ENCODE data around the gene EIF2AK3. TPM values are rescaled to one million over a fixed set of nuclear protein-coding genes. Genes with fewer than 3 reads are reported as not detected.

EIF2AK3 gene
- total and polyA plus RNA-seq, 2 of the 13 experiments (the other 11 are each of a cell fraction or from before 2014, with no cell fraction given) = 10.3 to 30.6 TPM

DNA sequence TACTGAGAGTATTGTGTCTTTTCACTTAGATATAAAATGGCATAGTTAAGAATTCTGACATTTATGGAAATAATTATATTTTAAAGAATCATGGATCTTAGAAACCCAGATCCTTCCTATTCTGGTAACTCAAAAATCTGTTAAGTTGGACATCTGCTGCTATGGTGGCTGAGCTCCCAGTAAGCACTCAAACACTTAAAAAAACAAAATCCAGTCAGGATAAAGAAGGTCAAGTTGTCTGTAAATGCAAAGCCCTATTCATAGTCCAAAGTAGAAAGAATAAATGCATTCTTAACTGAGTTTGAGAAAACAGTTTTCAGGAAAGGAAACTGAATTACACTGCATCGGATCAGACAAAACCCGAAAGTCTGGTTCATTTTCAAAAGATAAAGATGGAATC is 35.6 kb downstream of the EIF2AK3 start (continued):
- no peak for TF ChIP-seq PHF5A (CRISPR knock-in tag; IDR thresholded peaks at IDR 0.05; ENCODE audit: low read depth, unreplicated experiment)
- TF ChIP-seq NRL (CRISPR knock-in tag; IDR thresholded peaks at IDR 0.05; ENCODE audit: borderline replicate concordance) = no peak

GRCh38 chr2:88590998-88591613 is 36.2 kb downstream of the EIF2AK3 start:
- H3K4me2 ChIP-seq (ENCODE audit: low read depth, low read length) = no peak overlapping the region
- H3K27me3 ChIP-seq (ENCODE audit: control insufficient read depth in 1 of 2, insufficient read depth in 2 of 2, low read length in 2 of 2) = no peaks in the 10 kb centered on the region
- H3K79me2 ChIP-seq (ENCODE audit: insufficient read depth, low read length) = no peaks in the 10 kb centered on the region
- H4K20me1 ChIP-seq (ENCODE audit: insufficient read depth, low read length) = no peaks in the 10 kb centered on the region
- BruUV-seq (replicated peaks) = TSS peak; percentile 15
- peak; percentile 65 for DNase-seq (ENCODE audit: low spot score)
- in situ Hi-C loops (cut with HindIII; ENCODE audit: extremely low pct_ligation_motif_present, low pct_unique_long_range_greater_than_20kb) (loop anchor here (5.0 kb wide), 1 partner anchor 76 kb away; no protein-coding TSS in a partner anchor), intact Hi-C loops (cut with micrococcal nuclease; ENCODE audit: unreplicated experiment) (loop anchor here (1.0 to 2.0 kb wide), 3 partner anchors 9 to 78 kb away; partner anchors contain the start of gene EIF2AK3)
- no peaks in the 10 kb centered on the region for H3K4me1 ChIP-seq (ENCODE audit: insufficient read depth, low read length)
- CTCF ChIA-PET (ENCODE audit: low intra/inter-chr PET ratio, low total read pairs) = interaction anchor here (0.9 to 7.8 kb wide), 4 partner anchors 76 to 149 kb away, joined by 3 to 139 read pairs (median 4); no protein-coding TSS in a partner anchor
- FAIRE-seq = peak; percentile 54
- no peak overlapping the region for H3K4me3 ChIP-seq (replicated peaks in 1 of 3; ENCODE audit: insufficient read depth in 1 of 3, low read depth in 2 of 3, low read length in 3 of 3)
- H3K36me3 ChIP-seq (replicated peaks in 1 of 2; ENCODE audit: control insufficient read depth in 1 of 2, insufficient read depth in 2 of 2, low read length in 2 of 2) = peaks cover 11 to 60% of the 10 kb centered on the region in 2 experiments
- ATAC-seq = peak; percentile 96
- no peak overlapping the region for H3K27ac ChIP-seq (ENCODE audit: extremely low read length, insufficient read depth, low read length)
- no peak overlapping the region for H2AFZ ChIP-seq (ENCODE audit: low read length)
- WGBS (ENCODE audit: low lambda C conversion rate) = 97% methylated on average over 2 of the region's 2 CpGs
- POLR2A ChIA-PET = interaction anchor here (1.7 kb wide), 1 partner anchor 37 kb away, joined by 5 read pairs; no protein-coding TSS in a partner anchor
- no peak overlapping the region for H3K9ac ChIP-seq (ENCODE audit: insufficient read depth, low read depth, low read length)
- no peaks in the 10 kb centered on the region for H3K9me3 ChIP-seq (ENCODE audit: low read length)
- TF ChIP-seq ZNF124 (CRISPR knock-in tag; IDR thresholded peaks at IDR 0.05) (0 out of 2 replicates have a peak, but pooled peaks have one; percentile 39), REXO4 (CRISPR knock-in tag; IDR thresholded peaks at IDR 0.05; ENCODE audit: borderline replicate concordance) (no peak), PHF20 (CRISPR knock-in tag; IDR thresholded peaks at IDR 0.05) (no peak), ZNF530 (CRISPR knock-in tag; IDR thresholded peaks at IDR 0.05; ENCODE audit: low read depth) (no peak), SCMH1 (CRISPR knock-in tag; IDR thresholded peaks at IDR 0.05; ENCODE audit: borderline replicate concordance) (no peak), ZBED4 (CRISPR knock-in tag; IDR thresholded peaks at IDR 0.05; ENCODE audit: borderline replicate concordance) (no peak)
- TF ChIP-seq, protein P1, sequence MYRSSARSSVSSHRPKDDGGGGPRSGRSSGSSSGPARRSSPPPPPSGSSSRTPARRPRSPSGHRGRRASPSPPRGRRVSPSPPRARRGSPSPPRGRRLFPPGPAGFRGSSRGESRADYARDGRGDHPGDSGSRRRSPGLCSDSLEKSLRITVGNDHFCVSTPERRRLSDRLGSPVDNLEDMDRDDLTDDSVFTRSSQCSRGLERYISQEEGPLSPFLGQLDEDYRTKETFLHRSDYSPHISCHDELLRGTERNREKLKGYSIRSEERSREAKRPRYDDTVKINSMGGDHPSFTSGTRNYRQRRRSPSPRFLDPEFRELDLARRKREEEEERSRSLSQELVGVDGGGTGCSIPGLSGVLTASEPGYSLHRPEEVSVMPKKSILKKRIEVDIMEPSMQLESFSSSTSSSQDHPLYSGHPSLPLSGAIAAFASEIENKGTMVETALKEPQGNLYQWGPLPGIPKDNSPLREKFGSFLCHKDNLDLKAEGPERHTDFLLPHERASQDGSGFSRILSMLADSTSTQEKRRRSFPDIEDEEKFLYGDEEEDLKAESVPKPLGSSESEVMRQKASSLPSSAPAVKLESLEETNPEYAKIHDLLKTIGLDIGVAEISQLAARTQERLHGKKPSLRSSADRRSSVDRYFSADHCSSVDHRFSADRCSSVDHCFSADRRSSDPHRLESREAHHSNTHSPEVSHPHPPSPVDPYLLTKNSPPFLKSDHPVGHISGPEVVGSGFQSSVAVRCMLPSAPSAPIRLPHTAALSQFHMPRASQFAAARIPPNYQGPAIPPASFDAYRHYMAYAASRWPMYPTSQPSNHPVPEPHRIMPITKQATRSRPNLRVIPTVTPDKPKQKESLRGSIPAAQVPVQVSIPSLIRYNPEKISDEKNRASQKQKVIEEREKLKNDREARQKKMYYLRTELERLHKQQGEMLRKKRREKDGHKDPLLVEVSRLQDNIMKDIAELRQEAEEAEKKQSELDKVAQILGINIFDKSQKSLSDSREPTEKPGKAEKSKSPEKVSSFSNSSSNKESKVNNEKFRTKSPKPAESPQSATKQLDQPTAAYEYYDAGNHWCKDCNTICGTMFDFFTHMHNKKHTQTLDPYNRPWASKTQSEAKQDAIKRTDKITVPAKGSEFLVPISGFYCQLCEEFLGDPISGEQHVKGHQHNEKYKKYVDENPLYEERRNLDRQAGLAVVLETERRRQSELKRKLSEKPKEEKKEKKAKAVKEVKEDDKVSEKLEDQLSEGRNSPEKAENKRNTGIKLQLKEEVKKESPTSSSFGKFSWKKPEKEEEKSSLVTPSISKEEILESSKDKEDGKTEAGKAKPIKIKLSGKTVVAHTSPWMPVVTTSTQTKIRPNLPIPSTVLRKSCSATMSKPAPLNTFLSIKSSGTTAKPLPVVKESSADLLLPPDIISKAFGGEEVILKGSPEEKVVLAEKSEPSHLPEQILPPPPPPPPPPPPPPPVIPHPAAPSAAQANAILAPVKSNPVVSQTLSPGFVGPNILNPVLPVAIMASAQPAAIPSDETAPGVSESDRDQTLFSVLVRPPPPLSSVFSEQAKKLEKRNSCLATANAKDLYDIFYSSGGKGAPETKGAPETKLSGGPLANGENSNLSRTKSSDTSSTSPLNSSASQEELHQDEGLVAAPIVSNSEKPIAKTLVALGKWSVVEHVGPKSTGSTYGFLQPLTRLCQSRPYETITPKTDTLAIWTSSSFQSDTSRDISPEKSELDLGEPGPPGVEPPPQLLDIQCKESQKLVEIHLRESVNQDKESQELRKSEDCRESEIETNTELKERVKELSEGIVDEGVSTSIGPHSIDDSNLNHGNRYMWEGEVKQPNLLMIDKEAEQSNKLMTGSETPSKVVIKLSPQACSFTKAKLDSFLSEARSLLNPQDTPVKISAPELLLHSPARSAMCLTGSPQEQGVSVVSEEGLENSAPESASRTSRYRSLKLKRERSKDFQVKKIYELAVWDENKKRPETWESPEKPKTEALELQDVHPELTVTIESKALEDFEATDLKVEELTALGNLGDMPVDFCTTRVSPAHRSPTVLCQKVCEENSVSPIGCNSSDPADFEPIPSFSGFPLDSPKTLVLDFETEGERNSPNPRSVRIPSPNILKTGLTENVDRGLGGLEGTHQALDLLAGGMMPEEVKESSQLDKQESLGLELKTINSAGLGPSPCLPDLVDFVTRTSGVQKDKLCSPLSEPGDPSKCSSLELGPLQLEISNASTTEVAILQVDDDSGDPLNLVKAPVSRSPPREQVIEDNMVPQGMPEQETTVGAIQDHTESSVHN (CRISPR knock-in tag; IDR thresholded peaks at IDR 0.05) = no peak
